HG03439 (cell line): ENCODE results near the gene RALGPS1.

Source experiments
- ATAC-seq: cut with Tn5 transposase; IDR thresholded peaks from one replicate; pipeline ENCODE4 v1.9.1; 2021; ENCODE audit warnings: mild to moderate bottlenecking, moderate library complexity; ENCODE audit not compliant: unreplicated experiment

RALGPS1 gene

DNA sequence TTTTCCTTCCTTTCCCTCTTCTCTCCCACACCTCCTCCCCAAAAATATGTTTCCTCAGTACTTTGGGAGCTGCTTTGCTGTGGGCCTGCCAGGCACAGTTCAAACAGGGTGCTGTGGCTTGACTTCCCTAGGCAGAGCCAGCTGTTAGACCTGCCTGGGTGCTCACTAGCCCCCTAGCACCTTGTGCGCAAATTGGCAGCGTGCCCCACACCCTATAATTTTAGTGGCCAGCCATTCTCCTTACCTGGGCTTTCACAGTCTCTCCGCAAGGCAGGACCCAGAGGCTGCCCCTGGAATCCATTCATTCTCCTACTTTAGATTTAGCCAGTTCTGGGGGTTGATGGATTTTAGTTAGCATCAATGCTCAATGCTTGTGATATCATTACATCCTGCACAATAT is 135.6 kb downstream of the RALGPS1 start:
- ATAC-seq = no peak

DNA sequence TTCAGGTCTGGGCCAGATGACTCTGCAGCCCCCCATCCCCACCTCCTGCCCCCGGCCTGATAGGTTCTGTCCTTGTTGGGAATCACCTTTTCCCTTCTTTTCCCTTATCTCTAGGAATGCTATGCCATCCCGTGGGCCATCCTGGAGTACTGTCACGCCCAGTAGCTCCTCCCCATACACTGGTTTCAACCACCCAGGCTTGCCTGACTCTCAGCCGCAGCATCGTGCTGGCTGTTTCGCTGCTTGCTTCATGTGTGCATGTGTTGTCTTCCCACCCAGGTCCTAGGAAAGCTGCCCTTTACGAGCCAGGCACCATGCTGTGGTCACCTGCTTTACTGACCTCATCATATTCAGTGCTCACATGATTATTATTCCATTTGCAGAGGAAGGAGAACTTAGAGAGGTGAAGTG is 136.0 kb downstream of the RALGPS1 start:
- ATAC-seq = no peak

DNA sequence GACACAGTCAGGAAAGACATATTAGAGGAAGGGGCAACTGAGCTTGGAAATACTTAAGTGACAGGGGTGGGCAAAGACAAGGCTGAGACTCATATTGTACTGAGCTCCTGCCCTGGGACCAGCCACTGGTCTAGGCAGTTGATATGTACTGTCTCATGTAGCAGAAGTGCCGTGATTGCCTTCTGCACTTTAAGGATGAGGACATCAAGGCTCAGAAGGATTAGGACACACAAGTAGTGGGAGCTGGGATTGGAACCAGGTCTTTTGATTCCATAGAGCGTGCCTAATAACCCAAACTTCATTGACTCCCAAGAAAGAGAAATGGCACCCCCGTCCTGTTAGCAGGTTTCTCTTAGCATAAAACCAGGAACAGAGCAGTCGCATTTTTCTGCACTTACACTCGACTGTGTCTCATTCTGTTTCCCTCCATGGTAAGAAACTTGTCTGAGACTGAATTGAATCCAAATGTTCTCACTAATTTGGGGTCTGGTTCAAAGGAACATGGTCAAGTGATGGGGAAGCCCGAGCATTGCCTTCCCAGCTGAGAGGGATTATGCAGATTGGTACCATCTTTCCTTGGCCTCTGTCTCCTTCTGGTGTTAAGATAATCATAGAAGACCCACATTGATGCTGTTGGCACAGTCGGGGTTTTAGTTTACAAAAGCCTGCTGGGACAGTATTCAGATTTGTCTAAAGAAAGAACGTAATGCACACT is 137.5 kb downstream of the RALGPS1 start:
- ATAC-seq = no peak

DNA sequence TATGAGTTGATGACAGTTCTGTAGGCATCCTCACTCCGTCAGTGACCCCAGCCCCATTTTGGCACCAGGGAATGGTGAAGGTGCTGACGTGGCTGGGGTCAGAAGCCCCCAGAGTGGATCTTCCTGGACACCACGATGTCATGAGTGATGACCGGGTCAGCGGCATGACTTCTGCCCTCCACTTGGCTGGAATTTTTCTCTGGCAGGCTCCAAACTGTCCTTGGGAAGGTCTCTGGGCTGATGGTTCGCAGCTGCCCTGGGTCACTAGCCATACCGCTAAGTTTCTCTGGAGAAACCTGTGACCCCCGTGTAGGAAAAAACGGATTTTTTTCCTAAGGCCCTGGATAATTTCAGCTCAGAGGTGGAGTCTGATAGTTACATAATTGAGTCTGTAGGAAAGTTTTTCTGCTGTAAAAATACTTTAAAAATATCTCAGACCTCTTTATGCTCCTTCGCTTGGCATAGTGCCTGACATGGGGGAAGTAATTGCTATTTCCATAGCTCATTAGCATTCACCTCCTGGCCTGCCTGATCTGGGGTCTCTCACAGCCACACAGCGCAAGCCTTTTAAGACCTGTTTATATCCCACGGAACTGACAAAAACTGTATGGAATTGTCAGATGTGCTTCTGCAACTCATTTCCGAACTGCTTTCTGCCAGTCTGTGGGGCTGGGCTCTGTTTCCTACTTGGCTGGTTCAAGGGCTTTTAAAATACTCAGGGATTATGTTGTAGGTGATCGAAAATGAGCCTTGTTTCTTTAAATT is 138.7 kb downstream of the RALGPS1 start:
- no peak for ATAC-seq

DNA sequence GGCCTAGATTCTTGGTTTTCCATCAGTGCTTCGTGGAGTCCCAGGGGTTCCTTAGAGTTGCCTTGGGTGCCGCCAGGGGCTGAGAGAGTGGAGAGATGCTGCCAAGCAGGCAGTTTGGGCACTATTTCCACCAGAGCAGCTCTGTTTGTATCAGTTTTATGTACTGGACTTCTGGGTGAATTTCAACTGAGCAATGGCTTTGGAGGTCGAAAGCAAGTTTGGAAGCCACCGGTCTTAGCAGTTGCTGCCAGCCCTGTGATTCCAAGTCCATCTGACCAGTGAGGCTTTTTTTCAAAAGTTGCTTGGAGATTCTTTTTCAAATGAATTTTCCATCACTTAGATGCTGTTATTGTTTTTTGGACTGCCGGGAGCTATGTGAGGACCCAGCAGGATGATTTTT is 139.4 kb downstream of the RALGPS1 start:
- ATAC-seq = no peak

DNA sequence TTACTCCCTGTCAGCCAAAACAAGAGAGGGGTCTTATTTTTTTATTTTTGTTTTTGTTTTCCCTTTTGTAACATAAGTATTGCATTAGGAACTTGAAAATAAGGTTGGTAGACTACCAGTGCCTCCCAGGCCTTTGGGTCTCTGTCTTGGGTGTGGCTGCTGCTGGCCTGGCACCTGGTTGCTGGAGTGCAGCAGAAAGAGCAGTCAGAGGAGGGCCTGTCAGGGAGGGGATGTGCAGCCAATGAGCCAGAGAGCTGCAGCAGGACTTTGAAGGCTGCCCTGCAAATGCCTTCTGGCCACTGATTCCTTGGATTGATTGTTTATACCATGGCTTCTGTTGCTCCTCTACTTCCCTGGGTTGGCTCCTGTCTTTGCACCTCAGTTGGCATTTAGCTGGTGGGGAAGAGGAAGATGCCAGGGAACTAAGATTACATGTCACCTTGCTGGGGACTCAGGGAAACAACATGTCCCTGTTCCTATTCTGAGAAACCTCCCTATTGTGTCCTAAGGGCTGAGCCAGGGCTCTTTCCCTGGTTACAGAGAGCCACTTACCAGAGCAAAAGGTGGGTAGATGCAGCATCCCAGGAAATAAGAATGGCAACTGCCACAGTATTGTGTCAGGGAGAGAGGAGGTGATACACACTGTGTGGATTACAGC is 141.3 kb downstream of the RALGPS1 start:
- ATAC-seq = no peak

DNA sequence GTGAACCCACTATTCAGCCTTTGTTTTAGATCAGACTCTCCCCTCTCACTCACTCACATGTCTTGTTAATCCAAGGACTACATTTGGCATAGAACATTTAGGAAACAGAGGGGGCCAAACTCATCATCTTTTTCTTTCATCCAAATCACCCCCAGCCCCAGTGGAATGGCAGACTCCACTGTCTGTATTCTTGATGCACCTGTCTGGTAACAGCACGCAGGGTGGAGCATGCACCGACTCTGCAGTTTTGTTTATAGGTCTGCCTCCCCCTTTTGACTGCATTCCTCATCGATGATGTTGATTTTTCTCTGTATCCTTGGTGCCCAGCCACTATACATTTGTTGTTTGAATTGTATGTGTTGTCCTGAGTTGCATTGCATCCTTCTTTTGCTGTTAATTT is 141.9 kb downstream of the RALGPS1 start:
- no peak for ATAC-seq

DNA sequence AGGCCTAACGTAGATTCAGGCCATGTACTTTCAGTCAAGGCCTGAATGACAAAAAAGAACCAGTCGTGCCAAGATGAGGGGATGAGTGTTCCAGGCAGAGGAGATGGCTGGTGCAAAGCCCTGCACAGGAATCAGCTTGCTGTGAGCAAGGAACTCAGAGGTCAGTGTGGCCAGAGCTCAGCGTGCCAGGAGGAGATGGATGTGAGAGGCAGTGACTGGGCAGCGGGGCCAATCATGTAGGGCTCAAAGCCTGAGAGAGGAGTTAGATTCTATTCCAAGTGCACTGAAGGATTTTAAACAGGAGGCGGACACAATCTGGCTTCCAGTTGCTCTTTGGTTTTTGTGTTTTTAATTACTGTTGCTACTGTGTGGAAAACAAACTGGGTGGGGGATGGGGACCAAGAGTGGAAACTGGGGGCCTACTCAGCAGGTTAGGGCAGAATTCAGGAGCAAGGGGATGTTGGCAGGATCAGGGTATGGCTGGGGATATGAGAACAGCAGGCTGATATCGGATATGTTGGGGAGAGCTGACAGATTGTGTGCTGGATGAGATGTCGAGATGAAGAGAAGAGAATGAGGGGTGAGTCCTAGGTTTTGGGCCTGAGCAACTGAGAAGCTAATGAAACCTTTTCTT is 143.5 kb downstream of the RALGPS1 start:
- ATAC-seq = no peak

DNA sequence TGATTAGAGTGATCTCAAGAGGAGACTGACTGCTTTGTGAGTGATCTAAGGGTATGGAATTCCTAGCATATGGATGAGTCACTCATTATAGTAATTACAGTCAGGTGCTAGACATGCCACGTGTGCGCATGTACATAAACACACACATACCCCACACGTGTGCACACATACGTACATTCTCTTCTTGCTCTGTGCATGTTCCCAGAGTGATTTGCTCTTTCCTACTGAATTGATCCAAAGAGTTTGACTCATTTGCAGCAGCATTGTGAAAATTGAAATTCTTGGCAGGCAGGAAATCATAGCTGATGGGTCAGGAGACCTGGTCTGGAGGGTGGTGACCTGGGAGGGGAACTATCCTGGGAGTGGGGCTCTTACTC is 144.1 kb downstream of the RALGPS1 start:
- no peak for ATAC-seq

DNA sequence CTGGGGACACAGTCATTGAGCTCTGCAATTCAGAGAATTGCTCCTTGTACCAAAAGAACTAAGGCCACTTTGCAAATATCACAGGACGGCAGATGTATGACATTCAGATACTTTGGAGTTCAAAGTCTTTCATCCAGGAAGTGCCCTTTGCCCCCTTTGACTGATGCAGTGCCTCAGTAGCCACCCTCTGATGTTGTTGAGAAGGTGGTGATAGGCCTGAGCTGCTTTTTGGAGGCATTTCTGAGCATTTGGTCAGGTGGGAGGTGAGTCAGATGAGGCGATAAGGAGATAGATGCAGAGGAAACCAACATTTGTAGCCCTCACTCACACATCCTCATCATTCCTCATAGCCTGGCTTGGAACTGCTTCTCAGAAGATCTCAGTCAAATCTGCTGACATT is 144.4 kb downstream of the RALGPS1 start:
- ATAC-seq = no peak

DNA sequence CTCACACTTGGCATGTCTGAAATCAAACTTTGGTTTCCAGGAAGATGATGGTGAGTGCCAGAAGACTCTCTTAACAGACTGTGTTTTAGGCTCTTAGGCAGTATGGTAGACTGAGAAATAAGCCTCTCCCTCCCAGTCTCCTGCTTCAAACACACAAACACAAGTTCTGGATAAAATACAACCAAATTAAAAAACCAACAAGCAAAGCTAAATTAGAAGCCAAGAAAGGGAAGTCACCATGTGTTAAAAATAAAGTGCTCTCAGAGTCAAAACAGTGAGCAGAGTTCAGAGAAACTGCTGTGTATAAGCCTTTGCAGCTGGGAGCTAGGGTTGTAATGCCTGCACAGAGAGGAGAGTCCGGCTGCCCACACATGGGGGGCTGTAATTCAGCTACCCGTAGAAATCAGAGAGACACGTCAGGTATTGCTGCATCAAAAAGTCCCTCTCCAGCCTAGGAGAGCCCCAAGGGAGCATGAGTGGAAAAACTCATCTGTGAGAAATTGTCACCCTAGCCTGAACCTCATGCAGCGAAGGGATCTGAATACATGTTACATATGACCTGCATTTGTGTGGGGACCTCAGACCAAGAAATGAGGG is 145.3 kb downstream of the RALGPS1 start:
- no peak for ATAC-seq

DNA sequence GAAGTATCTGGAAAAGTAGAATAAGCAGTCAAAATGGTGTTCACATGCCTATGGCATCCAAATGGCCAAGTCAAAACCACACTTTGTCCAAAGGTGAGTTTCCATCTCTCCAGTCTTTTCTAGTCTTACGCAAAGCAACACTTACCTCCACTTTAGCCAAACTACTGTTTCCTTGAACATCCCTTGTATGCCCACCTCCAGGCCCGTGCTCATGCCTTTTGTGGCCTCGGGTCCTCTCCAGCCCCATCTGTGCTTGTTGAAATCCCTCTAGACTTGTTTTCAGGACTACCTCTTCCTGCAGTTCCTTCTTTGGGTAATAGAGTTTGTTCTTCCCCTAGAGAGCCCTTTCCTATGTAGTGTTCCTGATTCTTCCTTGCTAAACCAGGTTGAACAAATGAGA is 146.8 kb downstream of the RALGPS1 start:
- ATAC-seq = no peak

DNA sequence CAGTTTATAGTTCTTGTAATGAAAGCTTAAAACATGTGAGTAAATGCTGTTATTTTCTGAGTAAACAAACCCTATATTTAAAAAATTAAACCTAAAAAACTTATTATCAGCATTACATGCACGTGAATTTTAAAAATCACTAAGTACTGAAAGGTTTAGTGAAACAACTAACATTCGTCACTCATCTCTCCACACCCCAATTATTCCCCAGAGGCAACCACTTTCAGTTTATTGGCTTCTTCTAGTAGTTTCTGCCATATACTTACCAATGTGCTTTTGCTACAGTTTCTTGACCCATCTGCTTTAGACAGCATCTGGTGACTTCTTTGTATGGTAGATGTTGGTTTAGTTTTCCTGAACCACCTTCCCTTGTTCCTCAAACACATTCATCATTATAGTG is 149.8 kb downstream of the RALGPS1 start:
- ATAC-seq = no peak

DNA sequence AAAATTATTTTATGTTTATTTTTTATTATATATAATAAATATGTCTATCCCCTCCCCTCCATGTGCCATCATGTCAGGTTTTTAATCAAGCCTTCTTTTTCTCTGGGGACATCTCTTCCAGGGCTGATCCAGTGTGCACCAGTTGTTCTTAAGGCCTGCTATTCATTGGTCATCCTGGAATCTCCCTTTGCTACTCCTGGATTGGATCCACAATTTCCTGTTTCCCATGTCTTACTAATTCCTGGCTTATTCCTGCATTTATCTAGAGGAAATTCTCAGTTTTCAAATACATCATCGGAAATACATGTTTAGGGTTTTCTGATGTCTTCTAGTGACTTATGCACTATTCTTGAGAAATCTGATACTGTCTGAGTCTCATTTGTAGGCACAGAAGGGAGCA is 151.0 kb downstream of the RALGPS1 start:
- no peak for ATAC-seq

DNA sequence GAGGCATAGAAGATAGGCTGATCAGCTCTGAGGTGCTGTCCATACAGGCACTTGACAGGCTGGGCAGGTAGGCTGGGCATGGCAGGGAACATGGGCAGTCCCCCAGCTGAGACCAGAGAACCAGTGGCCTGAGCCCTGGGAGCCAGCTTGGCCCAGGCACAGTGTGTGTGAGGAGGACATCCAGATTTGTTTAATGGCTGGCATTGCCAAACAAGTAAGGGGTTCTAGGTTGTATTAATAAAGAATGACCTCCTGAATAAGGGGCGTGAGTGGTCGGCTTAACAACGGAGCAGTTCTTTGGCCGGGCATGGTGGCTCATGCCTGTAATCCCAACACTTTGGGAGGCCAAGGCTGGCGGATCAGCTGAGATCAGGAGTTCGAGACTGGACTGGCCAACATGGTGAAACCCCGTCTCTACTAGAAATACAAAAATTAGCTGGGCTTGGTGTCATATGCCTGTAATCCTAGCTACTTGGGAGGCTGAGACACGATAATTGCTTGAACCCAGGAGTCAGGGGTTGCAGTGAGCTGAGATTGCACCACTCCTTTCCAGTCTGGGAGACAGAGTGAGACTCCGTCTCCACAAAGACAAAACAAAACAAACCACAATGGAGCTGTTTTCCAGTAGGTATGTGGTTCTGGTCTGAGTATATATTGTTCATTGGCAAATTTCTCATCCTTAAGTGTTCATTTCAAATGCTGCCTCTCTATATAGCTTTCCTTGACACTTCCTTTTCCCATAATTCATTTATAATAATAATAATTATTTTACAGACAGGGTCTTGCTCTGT is 151.7 kb downstream of the RALGPS1 start:
- ATAC-seq = no peak

DNA sequence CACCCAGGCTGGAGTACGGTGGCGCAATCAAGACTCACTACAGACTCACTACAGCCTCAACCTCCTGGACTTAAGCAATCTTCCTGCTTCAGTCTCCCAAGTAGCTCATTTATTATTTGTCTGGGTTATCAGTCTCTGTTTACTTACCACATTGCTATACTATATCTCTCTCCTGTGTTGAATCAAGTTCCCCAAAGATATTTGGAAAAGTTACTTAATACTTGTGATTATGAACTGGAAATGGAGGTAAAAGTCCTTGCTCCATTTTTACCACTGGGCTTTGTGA is 152.2 kb downstream of the RALGPS1 start:
- ATAC-seq = no peak

DNA sequence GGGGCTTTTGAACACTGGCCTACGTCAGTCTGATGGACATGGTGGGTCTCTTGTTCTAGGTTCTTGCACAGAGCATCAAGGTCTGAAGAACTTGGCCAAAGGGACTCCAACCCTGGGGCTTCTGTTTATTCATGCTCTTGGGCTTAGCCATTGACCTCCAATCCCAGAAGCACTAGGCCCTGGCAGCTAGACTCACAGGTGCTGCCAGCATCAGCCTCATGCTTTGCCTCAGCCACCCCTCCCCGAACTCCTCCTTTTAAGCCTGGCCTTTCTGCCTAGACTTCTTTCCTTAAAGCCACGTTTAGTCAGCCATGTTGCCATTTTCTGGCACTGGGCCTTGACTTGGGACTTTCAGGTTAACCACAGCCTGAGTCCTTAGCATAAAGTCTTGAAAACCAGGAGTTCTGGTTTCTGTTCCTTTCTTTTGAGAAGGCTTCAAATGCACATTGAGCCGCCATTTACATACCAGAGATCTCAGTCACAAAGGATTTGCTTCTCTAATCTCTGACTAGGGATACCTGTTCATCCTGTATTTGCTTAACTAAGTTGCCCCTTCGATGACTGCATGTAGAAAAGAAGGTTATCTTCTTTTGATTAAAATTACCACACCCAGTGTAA is 153.1 kb downstream of the RALGPS1 start:
- no peak for ATAC-seq

DNA sequence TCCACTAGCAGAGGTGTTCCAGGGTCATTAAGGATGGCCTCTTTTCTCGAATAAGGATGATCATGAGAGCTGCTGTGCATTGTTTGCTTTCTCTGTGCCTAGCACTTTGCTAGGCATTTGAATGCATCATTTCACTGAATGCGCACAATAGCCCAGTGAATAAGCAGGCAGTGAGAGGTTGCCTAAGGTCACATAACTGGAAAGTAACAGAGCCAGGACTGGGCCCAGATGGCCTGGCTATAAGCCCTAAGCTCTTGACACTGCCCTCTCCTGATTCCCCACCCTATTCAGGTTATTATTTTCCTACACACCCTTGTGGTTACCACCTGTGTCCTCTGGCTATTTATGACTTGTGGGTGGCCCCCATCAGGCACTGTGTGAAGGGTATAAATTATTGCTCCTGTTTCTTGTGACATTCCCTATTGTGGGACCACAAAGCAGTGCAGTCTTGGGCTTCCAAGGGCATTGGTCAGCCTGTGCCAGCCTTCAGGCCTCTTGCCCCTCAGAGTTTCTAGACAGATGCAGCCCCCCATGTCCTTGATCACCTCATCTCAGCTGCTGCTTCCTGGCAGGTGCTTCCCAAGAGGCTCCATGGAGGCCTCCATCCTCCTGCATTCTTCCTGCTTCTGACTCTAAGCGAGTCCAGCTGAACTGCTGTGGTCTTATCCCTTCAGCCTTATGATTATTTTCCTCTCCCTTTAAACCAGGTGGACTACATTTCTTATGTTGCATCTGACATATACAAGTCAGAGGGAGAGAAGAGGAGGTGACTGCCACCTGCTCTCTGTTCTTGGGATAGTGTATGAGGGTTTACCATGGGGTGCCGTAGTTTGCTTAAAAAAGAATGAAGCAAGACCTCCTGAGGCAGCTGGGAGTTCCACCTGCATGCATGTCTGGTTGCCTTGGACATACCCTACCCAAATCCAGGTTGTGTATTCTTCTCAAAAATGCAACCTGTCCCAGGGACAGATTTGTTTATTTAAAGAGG is 160.3 kb downstream of the RALGPS1 start:
- no peak for ATAC-seq
